ENCODE measurements around the gene AQP2.
A peak's percentile ranks its signal among the peaks of the same experiment; 100 is the strongest.

The AQP2 gene

DNA sequence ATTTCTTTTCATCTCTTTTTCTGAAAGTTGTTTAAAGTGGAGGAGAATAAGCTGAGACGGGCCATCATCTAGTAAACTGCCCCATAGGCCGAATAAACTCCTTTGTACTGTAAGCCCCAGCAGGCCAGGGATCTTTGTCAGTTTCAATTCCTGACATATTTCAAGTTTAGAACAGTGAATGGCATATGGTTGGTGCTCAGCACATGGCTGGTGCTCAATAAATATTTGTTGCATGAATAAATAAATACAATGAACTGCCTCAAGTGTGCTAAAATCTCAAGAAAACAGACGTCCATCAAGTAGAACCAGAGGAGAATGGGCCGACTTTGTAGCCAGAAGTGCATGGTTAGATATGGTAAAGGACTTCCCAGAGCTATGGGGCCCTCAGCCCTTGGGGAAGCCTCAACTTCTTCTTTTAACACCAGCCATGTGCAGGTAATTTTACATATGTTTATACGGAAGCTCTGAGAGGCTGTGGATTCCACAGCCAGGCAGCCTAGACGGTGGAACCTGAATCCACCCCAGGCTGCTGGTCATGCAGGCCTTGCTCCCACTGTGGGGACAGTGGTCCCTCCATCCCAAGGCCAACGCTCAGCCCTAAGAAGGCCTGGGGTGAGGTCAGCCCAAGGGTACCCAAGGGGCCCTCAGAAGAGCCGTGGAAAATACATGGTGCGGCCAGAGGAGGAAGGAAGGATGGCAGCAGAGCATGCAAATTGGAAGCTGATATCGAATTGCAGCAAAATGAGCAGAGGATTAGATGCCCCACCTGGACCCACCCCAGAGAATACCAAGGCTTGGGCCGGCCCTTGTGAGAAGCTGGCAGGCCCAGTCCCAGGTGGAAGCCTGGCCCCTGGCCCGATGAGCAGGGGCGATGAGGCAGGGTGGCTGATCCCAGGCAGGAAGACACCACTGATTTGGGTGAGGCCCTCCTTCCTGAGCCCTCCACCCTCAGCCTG, 8.7 kb upstream of the AQP2 start:
- no peak for DNase-seq (ENCODE audit: low read depth)

DNA sequence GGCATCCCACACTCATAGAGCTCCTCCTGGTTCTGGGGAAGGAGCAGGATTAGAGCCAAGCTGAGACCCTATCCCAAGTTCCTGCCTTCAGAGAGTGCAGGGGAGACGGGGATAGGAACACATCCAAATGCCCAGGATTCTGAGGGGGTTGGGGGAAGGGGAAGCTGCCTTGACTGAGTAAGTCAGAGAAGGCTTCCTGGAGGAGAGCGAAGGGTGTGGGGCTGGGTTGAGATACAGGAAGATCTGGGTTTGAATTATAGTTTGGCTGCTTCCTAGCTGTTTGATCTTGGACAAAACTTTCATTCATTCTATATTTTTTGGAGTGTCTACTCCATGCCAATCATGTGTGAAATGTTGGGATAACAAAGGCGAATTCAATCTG, 8.0 kb upstream of the AQP2 start:
- no peak for DNase-seq (ENCODE audit: low read depth)

DNA sequence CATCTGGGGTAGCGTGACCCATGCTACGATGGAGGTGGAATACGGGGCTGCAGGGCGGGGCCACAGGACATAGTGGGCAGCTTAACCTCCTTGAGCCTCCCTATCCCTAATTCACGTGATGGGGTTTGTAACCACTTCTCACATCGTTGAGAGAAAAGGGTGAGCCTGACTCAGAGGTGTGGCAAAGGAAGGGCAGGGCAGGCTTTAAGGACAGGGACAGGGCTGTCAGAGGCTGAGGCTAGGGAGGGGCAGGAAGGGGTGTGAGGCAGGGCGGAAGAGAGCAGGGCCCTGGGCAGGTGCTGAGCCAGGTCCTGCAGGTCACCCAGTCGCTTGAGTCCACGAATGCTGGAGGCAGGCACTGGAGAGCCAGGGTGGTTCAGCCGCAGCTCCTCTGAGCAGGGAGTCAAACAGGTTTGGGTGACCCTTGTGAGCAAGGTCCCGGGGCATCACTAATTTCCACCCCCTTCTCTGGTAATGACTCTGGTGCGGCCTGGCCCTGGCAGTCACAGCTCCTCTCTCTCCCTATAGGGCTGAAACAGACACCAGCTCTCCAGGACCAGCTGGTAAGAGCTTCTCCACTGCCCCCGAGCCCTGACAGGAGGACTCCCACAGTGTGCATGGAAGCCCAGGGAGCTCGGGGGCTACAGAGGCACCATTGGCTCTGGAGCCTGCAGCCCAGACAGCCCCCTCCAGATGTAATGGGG, 7.5 kb upstream of the AQP2 start:
- no peak for DNase-seq (ENCODE audit: low read depth)

DNA sequence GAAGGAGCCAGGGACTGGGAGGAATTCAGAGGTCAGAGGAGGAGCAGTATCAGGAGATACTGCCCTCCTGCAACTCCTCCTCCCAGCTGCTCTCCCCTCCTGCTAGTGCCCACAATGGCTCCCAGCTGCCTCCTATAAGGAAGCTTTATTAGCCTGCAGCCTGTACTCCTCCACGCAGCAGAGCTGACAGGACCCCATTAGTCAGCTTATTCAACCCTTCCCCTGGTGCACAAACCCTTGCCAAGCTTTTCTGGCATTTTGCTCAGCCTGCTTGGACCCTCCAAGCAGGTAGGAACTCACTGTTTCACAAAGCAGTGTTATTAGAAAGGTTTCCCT, 6.9 kb upstream of the AQP2 start:
- DNase-seq (ENCODE audit: low read depth), result no peak

DNA sequence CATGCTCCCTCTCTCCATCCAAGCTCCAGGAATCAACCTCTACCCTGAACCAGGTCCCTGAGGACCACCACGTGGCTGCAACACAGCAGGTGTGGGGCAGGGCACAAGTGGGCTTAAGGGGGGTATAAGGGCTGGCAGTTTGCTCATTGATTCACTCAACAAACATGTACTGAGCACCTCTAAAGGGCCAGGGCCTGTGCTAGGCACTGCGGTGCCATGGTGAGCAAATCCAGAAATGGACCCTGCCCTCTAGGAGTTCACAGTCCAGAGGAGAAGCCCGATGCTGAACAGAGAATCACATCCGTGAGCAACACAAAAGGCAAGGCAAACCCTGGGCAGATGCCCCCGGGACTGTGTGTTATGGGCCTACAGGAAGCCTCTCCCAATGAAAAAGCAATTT, 6.5 kb upstream of the AQP2 start:
- no peak for DNase-seq (ENCODE audit: low read depth)

DNA sequence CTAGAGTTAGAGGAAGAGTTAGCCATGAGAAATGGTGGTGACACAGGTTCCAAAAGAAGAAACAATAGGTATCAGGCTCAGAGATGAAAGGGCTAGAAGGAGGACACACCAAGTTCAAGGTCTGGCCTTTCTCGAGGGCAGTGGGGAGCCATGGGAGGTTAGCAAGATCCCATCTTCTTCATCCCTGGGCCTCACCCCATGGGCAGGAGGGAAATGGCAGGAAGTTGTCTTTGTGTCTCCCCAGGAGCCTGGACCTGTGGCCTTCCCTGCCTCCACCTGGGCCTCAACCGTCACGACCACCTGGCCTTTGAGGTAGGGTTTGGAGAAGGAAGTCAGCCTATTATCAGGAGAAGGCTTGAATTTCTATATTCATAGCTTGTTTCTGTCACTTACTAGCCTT, 5.8 kb upstream of the AQP2 start:
- no peak for DNase-seq (ENCODE audit: low read depth)

DNA sequence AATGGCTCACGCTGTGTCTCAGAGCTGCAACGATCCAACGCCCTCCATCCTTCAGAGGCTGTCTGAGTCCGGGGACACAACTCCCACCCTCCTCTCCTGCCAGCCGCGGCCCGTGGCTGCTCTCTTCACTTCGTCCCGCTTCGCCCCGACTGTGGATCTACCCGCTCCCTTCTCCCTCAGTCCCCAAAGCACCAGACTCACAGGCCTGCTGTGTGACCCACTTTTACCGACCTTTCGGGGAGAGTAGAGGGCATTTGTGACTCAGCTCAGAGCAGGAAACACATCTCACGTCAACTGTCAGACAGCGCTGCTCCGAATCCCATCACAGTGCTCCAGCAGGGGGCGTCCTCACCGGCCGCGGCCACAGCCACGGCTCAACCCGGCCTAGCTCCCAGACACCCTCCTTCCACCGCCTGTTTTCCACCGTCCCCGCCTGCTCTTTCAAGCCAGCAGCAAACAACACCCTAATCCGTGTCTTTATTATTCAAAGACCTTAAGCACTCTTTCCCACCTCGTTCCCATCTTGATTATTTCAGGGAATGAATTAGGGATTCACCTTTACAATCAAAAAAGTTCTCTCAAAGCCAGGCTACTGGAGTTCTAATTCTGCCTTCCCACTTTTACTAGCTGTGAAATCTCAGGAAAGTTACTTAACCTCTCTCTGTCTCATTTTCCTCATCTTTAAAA, 5.0 kb upstream of the AQP2 start:
- peak; percentile 85 for DNase-seq (ENCODE audit: low read depth)

DNA sequence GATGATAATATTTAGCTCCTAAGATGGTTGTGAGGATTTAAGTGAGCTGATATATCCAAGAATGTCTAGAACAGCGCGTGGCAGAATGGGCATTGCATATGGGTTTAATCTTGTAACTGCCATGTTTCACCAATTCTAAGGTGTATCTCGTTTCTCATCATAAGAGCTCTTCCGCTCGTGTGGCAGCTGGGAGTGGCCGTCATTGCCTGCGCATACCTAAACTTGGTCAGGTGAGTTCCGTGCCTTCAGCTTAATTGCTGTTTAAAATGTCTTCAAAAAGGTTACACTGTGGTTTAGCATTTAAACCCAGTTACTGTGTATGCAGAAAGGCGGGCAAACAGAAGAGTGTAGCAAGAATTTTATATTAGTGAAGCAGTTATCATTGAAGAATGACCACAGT, 4.5 kb upstream of the AQP2 start:
- no peak for DNase-seq (ENCODE audit: low read depth)

DNA sequence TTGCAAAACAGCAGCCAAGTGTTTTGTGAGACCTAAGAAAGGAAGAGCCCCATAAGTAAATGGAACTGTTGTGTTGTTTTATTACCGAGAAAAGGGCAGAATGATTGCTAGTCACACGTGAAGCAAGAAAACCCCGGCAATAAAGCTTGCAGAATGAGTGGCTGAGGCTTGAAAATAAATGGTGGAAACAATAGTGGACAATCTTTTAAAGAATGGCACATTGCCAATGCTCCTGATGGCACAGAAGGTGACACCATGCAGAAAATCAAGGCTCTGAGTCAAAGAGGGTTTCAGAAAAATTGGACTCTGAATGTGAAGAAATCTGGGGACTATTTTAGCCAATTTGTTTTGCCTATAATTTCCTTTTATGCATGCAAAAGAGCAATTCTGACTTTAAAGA, 4.0 kb upstream of the AQP2 start:
- DNase-seq (ENCODE audit: low read depth), result no peak

DNA sequence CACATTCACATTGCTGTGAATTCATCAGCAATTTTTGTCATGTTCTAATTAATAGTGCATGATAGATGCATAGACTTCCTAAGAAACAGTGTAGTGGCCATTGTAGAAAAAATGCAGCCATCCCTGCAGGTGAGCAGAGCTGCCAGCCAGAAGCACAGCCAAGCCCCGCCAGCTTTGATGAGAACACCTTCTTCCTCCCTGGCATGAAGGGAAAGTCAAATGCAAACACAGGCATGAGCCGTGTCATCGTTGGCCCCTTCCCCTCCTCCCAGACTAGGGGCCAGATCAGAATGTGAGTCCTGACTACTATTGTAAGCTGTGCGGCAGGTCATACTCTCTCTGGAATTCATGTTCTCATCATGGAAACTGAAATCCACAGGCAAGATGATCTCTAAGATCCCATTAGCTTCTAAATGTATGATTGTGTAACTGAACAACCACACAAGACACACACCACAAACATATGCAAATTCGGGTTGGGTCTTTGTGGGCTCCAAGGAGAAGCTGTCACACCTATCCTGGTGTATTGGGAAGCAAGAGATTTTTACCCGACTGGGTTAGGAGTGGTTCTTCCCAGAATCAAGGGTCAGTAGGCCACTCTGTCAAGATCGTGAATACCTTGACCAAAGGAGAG, 2.8 kb upstream of the AQP2 start:
- DNase-seq (ENCODE audit: low read depth), result no peak

DNA sequence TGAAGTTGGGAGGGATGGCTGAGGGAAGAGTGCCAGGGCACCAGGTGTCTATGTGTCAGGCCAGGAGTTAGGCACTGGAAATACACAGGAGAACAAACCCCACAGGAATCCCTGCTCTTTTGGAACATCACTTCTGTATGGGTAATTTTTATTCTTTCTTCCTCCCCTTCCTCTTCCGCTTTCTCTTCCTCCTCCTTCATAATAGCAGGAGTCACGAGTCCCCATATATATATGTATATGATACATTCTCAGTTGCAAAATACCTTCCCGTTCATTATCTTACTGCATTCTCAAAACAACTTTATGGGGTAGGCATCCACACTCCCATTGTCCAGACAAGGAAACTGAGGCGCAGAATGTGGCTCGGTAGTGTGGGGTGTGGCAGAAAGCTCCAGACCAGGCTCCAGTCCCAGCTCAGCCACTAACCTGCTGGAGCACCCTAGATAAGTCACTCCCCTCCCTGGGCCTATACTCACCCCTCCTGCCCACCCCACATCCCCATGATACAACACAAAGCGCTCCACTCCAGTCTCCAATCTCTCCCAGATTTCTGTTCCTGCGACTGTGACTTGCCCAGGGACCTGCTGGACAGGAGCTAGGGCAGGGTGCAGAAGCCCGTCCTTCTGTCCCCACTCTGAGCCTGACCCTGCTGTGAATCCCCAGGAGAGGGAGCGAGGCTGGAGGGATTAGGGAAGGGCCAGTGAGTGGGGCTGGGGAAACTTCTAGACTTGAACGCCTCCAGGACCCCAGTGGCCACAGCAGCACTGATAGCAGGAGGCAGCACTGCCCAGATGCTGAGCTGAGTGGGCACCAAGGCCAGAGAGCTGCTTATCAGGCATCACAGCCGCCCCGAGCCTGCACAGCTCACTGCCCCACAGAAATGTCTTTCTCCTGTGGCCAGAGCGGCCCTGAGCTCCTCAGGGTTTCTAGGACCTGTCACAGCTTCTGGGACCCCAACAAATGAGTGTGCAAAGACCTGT, 1.4 kb upstream of the AQP2 start:
- no peak for DNase-seq (ENCODE audit: low read depth)

DNA sequence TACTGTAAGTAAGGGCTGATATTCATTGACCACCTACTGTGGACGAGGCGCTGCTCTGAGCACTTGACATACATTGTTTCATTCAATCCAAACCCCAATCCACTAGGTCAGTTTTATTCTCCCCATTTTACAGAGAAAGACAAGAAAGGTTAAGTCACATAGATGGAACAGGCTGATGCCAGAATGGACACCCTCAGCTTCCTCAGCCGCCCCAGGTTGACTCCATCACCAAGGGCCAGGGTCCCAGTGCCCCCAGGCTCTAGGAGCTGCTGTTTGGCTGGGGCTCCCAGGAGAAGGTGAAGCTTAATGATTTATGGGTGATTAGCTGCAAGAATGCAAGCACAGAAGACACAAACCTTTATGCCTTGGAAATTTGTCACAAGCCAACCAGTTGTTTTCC, 671 bp upstream of the AQP2 start:
- DNase-seq (ENCODE audit: low read depth), result no peak

DNA sequence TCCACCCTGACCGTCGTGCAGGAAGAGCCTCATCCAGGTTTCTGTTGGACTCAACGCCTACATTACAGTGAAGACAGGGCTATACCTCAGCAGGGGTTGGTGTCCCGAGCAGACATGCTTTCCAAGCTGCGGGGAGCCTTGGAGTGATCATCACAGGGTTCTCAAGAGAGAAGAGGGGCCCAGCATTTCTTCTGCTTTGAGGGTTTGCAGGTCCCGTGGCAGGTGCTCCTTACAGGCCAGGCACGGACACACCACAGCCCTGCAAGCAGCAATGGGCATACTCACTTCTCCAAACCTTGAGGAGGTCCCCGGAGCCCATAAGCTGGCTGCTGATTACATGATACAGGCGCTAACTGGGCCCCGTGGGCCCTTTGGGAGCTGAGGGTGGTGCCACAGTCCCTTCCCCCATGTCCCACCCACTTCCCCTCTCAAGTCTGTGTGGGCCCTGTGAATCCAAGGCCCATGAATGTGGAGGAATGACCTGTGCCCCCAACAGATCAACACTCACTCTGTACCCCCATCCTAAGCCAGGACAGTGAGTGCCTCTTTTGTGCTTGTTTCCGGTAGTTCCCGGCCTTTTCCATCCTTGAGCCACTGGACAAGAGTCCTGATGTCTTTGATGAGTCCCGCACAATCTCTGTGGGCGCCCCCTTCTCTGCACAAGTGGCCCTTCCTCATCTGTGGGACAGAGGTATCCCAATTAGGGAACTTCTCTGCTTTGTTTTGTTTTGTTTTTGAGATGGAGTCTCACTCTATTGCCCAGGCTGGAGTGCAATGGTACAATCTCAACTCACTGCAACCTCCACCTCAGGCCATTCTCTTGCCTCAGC, 1.1 kb downstream of the AQP2 start:
- no peak for DNase-seq (ENCODE audit: low read depth)

DNA sequence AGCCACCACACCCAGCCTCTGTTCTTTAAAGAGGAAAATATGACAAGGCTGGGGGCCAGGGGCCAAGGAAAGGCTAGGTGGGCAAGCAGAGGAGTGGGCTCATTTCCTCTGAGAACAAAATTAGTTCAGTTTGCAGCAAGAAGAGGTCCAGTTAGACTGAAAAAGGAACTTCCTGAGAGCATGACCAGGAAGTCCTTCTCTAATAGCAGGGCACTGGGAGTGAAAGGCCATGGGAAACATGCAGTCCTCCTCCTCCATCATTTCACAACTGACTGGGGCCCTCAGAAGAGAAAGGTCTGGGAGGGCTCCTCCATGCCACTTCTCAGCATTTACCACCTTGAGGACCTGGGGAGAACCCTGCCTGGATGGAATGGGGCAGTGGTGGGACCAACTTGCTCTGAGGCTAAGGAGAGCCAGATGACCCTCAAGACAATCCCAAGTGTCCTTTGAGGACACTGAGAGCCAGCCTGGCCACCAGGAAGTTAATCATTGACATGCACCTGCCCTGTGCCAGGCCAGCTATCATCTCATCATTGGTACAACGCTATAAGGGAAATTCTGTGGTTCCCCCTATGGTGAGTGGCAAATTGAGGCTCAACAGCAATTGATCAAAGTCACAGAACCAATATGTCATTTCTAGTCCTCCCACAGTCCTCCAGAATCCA, 2.0 kb downstream of the AQP2 start:
- DNase-seq (ENCODE audit: low read depth), result no peak

DNA sequence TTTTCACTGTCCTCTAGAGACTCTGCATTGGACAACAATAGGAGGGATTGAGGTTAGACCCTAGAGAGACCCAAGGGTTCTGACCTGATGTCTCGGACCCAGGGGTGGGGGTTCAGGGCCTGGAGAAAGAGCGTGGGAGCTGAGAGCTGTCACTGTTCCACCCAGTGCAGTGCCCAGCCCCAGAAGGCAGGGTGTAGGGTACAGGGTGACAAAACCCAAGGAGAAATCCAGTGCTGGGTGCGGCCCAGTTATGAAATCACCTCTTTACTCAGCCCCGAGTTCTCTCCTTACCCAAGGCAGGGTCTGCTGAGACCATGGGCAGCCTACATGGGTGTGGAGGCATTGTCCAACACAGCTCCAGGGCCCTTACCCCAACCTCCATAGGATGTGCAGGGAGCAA, 2.6 kb downstream of the AQP2 start:
- no peak for DNase-seq (ENCODE audit: low read depth)

DNA sequence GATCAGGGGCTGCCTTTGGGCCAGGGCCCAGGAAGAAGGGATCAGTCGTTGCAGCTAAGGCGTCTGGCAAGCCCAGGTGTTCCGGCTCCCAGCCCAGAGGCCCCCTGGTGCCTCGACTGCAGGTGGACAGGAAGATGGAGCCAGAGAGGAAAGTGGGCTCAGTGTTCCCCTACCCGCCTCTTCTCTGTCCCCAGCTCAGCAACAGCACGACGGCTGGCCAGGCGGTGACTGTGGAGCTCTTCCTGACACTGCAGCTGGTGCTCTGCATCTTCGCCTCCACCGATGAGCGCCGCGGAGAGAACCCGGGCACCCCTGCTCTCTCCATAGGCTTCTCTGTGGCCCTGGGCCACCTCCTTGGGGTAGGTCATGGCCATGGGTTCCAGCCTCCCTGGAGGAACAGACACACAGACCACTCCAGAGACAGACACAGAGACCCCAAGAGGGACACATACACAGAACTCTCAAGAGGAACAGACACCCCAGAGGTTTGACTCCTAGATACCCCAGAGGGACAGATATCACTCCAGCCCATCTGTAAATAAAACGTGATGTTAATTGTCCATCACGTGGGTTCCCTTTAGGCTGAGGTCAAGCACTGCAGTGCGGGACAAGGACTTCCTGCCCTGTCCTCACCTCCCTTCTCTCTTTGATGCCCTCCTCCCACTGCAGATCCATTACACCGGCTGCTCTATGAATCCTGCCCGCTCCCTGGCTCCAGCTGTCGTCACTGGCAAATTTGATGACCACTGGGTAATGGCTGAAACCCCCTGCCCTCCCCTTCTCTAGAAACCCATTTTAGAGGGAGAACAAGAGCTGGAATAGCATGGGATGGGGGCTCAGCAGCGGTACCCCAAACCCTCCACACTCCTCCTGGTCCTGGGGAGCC, 3.7 kb downstream of the AQP2 start:
- DNase-seq (ENCODE audit: low read depth), result no peak

DNA sequence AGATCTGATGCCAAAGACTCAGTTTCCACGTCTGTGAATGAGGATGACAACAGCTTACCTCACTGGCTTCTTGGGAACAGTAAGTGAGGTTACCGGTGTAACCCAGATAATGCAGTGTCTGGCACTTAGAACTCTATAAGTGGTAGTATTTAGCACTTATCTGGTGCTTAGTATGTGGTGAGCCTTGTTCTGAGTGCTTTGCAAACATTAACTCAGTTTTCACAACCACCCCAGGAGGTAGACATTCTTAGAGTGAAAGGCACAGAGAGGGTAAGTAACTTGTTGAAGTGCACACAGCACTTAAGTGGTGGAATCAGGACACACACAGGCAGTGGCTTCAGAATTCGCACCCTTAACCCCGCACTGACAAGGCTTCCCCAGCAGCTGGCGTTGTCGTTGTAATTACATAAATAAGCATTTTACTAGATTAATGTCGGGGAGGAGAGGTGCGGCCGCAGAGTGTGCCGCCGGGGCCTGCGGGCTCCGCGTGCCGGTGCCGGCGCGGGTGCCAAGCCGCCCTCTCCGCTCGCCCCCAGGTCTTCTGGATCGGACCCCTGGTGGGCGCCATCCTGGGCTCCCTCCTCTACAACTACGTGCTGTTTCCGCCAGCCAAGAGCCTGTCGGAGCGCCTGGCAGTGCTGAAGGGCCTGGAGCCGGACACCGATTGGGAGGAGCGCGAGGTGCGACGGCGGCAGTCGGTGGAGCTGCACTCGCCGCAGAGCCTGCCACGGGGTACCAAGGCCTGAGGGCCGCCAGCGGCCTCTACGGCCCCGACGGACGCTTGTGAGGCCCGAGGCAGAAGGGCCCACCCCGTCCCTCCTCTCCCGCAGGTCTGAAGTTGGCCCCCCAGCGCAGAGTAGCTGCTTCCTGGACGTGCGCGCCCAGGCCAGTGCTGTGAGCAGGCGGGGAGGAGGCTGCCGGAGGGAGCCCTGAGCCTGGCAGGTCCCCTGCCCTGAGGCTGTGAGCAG, 4.6 kb downstream of the AQP2 start:
- no peak for DNase-seq (ENCODE audit: low read depth)

Measured in ELR (cell line).